Activated T-cell treated with anti-CD3 and anti-CD28 coated beads for 4 hours (primary cell): Measurements from ENCODE around the gene KRTAP4-9.
"Not testable (repeated sequence)": the region's sequence is repeated elsewhere in the genome, so short reads cannot be mapped to it uniquely, and the experiment has no call there.

Experiments used
- DNase-seq: peaks from one replicate; pipeline ENCODE4 v3.0.0-alpha.2; 2020

Gene KRTAP4-9

GRCh38 chr17:41098481-41098880 lies 6.7 kb upstream of the KRTAP4-9 start:
- no peak for DNase-seq

DNA sequence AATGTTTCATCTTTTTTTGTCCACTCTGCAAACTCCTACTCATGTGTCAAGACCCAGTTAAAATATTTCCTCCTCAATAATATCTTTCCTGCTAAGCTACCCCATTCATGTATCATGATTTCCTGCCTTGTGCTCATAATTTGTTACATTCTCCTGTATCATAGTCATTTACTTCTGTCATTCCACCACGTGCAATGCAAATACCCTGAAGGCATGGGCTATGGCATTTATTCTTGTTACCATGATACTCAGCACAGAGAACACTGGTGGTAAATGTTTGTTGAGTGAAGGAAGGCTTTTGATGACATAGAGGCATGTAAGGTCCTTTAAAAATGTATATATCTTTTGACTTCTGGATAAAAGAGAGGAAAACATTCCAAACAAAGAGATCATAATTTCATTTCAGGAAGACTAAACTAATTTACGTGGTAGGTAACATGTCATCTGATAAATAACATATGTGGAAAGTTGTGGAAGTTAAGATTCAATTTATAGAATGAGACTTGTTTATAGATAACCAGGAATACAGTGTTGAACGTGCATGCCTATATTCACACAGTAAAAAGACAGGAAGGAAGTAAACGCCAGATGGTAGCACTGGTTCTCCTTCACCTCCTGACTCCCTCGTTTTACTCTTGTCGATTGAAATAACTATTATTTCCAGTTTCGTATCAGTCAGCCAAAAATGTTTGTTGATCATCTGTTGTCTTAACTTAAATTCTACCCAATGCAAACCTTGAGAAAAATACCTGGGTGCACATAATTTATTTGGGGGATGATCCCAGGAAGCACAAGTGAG lies 5.3 kb upstream of the KRTAP4-9 start:
- DNase-seq, result not testable (repeated sequence)

GRCh38 chr17:41101586-41102259 lies 3.5 kb upstream of the KRTAP4-9 start, which contains the start of gene KRTAP4-16:
KRTAP4-16 (minus strand) TSS chr17:41102209; CDS start chr17:41102209, 0 bp downstream.
- no peak for DNase-seq

DNA sequence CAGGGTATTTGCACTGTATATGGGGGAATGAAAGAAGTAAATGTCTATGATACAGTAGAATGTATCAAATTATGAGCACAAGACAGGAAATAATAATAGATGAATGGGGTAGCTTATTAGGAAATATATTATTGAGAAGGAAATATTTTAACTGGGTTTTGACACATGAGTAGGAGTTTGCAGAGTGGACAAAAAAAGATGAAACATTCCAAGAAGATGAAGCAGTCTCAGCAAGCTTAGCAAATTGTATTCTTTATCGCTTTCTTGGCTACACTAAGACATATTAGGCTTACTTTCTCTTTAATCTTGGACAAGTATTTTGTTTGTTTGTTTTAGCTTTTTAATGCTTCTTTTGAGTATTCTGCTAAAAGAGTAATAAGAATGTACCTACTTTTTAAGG lies 1.3 kb upstream of the KRTAP4-9 start:
- DNase-seq, result no peak

GRCh38 chr17:41104386-41105038 lies 677 bp upstream of the KRTAP4-9 start:
- not testable (repeated sequence) for DNase-seq

DNA sequence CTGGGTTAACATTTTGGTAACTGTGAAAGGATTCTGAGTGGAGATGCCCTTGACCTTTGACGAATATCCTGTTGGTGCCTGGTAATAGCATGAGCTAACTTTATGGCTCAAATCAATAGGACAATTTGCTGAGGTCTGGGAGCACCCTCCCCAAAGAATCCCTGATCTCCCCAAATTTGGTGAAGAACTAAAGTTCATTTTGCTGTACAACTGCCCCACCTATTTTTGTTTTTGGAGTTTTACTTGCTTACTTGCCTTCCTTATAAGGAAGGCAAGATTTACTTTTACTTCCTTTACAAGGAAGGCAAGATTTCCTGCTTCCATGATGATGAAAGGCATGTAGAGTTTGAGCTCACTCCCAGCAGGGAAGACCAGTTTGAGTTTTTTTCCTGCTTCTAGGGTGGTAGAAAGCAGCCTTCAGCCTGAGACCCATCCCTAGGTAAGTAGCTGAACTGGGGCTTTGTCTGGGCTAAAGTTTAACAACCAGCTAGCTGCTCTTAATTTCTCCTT lies 2.8 kb downstream of the KRTAP4-9 start:
- DNase-seq, result no peak

- not testable (repeated sequence) for DNase-seq
Measured at GRCh38 chr17:41108728-41109386, 3.7 kb downstream of the KRTAP4-9 start.

DNA sequence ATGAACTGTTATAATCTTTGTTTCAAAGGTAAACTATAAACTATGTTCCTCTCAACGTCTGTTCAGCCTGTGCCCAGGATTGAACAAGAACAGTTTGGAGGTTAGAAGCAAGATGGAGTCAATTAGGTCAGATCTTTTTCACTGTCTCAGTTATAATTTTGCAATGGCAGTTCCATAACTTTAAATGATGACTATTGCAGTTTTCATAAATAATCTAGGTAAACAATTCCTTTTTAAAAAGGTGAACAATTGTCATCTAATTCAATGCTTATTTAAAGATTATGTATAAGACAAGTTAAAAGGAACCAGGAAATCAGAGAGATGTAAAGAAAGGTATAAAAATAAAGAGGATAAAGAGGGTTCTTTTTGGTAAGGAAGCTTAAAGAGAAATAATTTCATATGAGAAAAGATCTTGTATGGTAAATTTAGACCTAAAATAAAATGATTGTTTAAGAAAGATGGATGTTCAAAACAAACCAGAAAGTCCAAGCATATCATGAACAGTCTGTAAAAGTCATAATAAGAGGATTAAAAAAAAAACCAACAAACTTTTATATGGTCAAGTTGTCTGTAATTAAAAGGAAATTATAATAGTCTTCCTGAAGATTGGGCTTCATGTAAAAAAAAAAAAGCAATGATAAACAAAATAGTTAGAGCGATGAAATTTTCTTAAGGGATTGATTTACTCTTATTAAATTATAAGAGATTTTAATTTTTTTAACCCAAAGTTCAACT lies 6.1 kb downstream of the KRTAP4-9 start:
- DNase-seq, result no peak

DNA sequence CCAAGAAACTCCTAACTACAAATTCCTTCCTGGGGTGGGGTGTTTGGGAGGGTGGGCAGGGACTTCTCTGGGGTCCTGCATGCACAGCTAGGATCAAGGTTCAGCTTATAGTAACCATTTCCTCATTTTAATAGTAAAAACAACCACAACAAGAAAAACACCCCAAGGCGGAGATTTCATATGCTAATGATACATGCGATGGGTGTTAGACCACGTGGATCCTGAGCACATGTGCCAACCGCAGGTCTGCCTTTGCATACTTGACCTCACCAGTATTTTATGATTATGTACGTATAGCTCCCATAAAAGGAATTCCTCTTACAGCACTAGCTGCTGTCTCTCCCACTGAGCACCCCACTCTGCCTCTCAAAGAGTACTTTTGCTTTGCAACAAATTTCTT lies 11.1 kb downstream of the KRTAP4-9 start:
- DNase-seq, result no peak

GRCh38 chr17:41117846-41118386 lies 12.7 kb downstream of the KRTAP4-9 start, which contains the start of gene KRTAP4-11:
KRTAP4-11 (minus strand) TSS chr17:41118373; CDS start chr17:41118315, 58 bp downstream.
- not testable (repeated sequence) for DNase-seq

DNA sequence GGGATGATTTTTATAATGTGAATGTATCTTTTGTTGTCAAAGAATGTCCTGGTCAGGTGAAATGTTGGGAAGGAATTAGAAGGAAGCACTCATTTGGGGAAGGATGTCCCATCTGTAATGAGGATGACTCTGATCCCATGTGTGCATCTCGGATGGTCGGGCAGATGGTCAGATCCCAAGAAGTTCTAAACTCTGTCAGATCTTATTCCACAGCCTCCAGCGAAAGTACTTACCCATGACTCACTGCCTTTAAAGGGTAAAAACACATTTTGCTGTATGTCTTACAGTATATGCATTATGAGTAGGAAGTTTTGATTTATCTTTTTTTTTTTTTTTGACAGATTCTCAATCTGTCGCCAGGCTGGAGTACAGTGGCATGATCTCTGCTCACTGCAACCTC lies 13.5 kb downstream of the KRTAP4-9 start:
- no peak for DNase-seq

DNA sequence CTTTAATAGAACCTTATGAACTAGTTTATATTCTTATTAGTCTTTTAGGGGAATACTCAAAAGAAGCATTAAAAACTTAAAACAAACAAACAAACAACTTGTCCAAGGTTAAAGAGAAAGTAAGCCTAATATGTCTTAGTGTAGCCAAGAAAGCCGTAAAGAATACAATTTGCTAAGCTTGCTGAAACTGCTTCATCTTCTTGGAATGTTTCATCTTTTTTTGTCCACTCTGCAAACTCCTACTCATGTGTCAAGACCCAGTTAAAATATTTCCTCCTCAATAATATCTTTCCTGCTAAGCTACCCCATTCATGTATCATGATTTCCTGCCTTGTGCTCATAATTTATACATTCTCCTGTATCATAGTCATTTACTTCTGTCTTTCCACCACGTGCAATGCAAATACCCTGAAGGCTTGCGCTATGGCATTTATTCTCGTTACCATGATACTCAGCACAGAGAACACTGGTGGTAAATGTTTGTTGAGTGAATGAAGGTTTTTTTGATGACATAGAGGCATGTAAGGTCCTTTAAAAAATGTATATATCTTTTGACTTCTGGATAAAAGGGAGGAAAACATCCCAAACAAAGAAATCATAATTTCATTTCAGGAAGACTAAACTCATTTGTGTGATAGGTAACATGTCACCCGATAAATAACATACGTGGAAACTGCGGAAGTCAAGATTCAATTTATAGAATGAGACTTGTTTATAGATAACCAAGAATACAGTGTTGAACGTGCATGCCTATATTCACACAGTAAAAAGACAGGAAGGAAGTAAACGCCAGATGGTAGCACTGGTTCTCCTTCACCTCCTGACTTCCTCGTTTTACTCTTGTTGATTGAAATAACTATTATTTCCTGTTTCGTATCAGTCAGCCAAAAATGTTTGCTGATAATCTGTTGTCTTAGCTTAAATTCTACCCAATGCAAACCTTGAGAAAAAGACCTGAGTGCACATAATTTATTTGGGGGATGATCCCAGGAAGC lies 14.8 kb downstream of the KRTAP4-9 start:
- not testable (repeated sequence) for DNase-seq

DNA sequence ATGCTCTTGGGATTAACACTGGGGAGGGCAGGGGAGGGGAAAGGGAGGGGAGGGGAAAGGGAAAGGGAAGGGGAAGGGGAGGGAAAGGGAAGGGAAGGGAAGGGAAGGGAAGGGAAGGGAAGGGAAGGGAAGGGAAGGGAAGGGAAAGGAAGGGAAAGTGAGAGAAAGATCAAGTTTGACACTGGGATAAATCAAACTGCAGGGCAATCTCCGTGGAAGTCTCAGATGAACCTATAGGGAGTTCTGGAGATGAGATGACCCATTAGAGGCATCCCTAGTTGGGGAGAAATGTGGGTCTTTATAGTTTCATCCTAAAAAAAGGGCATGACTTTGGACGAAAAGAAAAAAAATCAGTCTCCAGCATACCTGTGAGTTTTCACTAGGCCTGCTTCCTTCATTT lies 16.6 kb downstream of the KRTAP4-9 start:
- no peak for DNase-seq

GRCh38 chr17:41123292-41123990 lies 18.3 kb downstream of the KRTAP4-9 start:
- DNase-seq, result not testable (repeated sequence)

- not testable (repeated sequence) for DNase-seq
Measured at GRCh38 chr17:41123991-41124371, 18.8 kb downstream of the KRTAP4-9 start, which contains the start of gene KRTAP4-12. KRTAP4-12 (minus strand) TSS chr17:41124182; CDS start chr17:41124122, 60 bp downstream.

DNA sequence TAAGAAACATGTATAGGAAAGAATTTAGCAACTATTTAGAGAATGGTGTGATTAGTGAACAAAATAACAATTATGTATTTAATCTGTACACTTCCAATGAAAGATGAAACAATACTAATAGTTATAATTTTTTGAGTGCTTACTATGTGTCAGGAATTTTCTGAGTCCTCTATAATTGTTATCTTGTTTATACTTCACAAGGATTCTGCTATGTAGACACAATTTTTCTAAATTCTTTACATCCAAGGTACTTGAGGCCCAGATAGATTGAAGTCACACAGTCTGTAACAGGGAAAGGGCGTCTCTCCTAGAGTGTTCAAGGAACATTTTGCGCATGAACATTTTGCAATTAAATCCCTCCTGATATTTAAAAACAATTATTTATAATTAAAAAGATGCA lies 19.9 kb downstream of the KRTAP4-9 start:
- DNase-seq, result no peak

- no peak for DNase-seq
Measured at GRCh38 chr17:41126412-41126811, 21.2 kb downstream of the KRTAP4-9 start.

DNA sequence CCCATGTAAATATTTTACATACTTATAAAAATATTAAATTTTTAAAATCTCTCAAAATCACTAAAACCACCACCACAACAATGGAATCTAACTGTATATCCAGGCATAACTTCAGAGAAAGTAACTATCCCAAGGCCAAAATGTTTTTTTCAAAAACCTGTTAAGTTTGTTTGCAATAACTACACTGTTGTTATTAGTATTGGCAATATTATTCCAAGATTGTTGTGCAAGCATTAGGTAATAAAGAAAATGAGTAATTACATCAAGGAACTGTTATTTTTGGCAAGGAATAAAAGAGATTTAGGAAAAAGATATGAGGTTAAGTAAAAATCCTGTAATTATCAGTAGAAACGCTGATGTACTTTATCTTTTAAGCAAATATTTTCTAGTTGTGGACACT lies 22.2 kb downstream of the KRTAP4-9 start:
- no peak for DNase-seq

DNA sequence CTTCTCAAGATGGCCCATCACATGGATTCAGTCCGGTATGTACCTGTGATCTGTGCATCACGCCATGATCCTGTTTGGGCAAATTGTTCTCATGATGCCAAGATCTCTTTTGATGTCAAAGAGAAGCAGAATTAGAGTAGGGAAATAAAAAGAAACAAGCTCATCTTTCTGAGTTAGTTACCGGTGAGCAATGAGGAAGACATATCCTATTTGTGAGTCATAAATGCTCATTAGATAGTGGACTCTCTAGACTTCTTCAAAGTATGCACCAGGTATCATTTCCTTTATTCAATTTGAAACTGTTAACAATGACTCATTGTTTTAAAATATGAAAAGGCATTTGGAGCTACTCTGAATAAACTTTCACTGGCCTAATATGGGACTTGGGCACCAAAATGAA lies 26.8 kb downstream of the KRTAP4-9 start:
- DNase-seq, result no peak
